Smooth muscle cell (in vitro differentiated cells): ENCODE measurements around the gene NOS3. TPM values are rescaled to one million over a fixed set of nuclear protein-coding genes. Genes with fewer than 3 reads are reported as not detected.

Experiments
- DNase-seq: peaks from one replicate; lab custom pipeline; 2025; ENCODE audit not compliant: unreplicated experiment; lab: John Stamatoyannopoulos, UW
- H2AFZ ChIP-seq: fragments of 200-600 bp; sonication (generic); 2 replicates; pipeline ENCODE4 v1.6.0; 2016; ENCODE audit warnings: antibody characterized with exemption, low read depth, mild to moderate bottlenecking
- H3F3A ChIP-seq: fragments of 200-600 bp; sonication (generic); 2 replicates; pipeline ENCODE4 v1.6.0; 2017; ENCODE audit warnings: antibody characterized with exemption, low read depth
- H3K27ac ChIP-seq: fragments of 200-600 bp; sonication (generic); 2 replicates; pipeline ENCODE4 v1.5.1; 2016; ENCODE audit warnings: low read depth, mild to moderate bottlenecking
- H3K27me3 ChIP-seq: fragments of 200-600 bp; sonication (generic); 2 replicates; pipeline ENCODE4 v1.6.1; 2016; ENCODE audit warnings: low read depth, mild to moderate bottlenecking
- H3K36me3 ChIP-seq: fragments of 200-600 bp; sonication (generic); 2 replicates; pipeline ENCODE4 v1.5.1; 2016; ENCODE audit warnings: low read depth
- H3K4me1 ChIP-seq: fragments of 200-600 bp; sonication (generic); 2 replicates; pipeline ENCODE4 v1.5.1; 2016; ENCODE audit warnings: low read depth
- H3K4me2 ChIP-seq: fragments of 200-600 bp; sonication (generic); 2 replicates; pipeline ENCODE4 v1.6.0; 2016; ENCODE audit warnings: mild to moderate bottlenecking
- H3K4me3 ChIP-seq: fragments of 200-600 bp; sonication (generic); 2 replicates; pipeline ENCODE4 v1.5.1; 2016; ENCODE audit warnings: mild to moderate bottlenecking
- H3K79me2 ChIP-seq: fragments of 200-600 bp; sonication (generic); 2 replicates; pipeline ENCODE4 v1.6.0; 2016; ENCODE audit warnings: low read depth, mild to moderate bottlenecking
- H3K9ac ChIP-seq: fragments of 200-600 bp; sonication (generic); 2 replicates; pipeline ENCODE4 v1.6.0; 2016; ENCODE audit warnings: low read depth
- H3K9me3 ChIP-seq: fragments of 200-600 bp; sonication (generic); replicated peaks from 2 replicates; pipeline ENCODE4 v1.5.1; 2016; ENCODE audit warnings: low read depth
- H4K20me1 ChIP-seq: fragments of 200-600 bp; sonication (generic); 2 replicates; pipeline ENCODE4 v1.6.0; 2016; ENCODE audit warnings: low read depth
- WGBS: methylation state at CpG from one replicate; pipeline ENCODE4 v1.1.7; 2016; ENCODE audit warnings: low lambda C conversion rate; 5-methylcytosine and 5-hydroxymethylcytosine counted together
- polyA plus RNA-seq: library from polyadenylated mRNA; unstranded; fragments of >200 nt; fragmentation: Nextera tagmentation; extraction: Ambion mirVana; gene quantifications from 2 replicates; pipeline ENCODE4 v1.2.1, GENCODE V29; 2016
- total RNA-seq: library from RNA; depleted of rRNA; stranded (reverse); fragments of >200 nt; gene quantifications from 2 replicates; pipeline ENCODE4 v1.2.3, GENCODE V29; 2014
- TF ChIP-seq, protein P1 (sequence below): fragments of 200-600 bp; sonication (generic); IDR thresholded peaks from 2 replicates; pipeline ENCODE4 v1.5.1; 2017; ENCODE audit warnings: borderline replicate concordance, mild to moderate bottlenecking, antibody characterized with exemption; ENCODE audit not compliant: insufficient read depth, poor library complexity, severe bottlenecking

NOS3 gene
- total and polyA plus RNA-seq, 2 experiments from 2014 or later, result 3.4 to 11.7 TPM

DNA sequence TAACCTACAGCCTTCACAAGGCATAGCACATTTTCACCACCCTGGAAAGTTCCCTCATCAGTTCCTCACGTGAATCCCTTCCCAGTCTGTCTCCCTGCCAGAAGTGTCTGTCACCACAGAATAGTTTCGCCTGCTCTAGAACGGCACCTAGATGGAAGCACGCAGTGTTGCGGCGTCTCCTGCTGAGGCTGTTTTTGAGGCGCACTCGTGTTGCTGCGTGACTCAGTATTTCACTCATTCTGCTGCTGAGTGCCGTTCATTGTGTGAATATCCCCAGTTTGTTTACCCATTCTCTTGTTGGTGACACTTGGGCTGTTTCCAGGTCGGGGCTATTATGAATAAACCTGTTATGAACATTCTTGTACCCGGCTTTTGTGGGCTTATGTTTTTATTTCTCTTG, 12.8 kb downstream of the NOS3 start:
- H2AFZ ChIP-seq, result no peak overlapping the region
- peaks cover 3% of the 10 kb centered on the region for H3K4me1 ChIP-seq
- no peaks in the 10 kb centered on the region for H3K79me2 ChIP-seq
- no peaks in the 10 kb centered on the region for H3K27me3 ChIP-seq
- H3K4me3 ChIP-seq, result no peak overlapping the region
- WGBS, result 88% methylated on average over 12 of the region's 12 CpGs
- H3K9me3 ChIP-seq, result no peaks in the 10 kb centered on the region
- no peaks in the 10 kb centered on the region for H4K20me1 ChIP-seq
- no peaks in the 10 kb centered on the region for H3F3A ChIP-seq
- H3K36me3 ChIP-seq, result no peaks in the 10 kb centered on the region
- no peak overlapping the region for H3K27ac ChIP-seq
- no peak overlapping the region for H3K4me2 ChIP-seq
- DNase-seq, result no peak
- TF ChIP-seq, protein P1, sequence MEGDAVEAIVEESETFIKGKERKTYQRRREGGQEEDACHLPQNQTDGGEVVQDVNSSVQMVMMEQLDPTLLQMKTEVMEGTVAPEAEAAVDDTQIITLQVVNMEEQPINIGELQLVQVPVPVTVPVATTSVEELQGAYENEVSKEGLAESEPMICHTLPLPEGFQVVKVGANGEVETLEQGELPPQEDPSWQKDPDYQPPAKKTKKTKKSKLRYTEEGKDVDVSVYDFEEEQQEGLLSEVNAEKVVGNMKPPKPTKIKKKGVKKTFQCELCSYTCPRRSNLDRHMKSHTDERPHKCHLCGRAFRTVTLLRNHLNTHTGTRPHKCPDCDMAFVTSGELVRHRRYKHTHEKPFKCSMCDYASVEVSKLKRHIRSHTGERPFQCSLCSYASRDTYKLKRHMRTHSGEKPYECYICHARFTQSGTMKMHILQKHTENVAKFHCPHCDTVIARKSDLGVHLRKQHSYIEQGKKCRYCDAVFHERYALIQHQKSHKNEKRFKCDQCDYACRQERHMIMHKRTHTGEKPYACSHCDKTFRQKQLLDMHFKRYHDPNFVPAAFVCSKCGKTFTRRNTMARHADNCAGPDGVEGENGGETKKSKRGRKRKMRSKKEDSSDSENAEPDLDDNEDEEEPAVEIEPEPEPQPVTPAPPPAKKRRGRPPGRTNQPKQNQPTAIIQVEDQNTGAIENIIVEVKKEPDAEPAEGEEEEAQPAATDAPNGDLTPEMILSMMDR, result no peak
- no peak overlapping the region for H3K9ac ChIP-seq

DNA sequence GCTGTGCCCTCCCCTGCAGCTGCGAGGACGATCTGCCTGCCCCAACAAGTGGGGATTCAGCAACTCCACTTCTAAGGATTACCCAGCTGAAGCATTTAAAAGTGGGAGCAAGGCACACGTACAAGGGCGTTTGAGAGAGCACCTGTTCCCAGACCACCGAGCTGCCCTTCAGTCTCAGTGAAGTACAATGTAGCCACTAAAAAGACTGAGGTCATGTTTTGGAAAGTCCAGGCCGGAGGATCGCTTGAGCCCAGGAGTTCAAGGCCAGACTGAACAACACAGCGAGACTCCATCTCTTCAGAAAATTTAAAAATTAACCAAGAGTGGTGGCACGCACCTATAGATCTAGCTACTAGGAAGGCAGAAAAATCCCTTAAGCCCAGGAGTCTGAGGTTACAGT, 14.7 kb downstream of the NOS3 start:
- Histone ChIP-seq H3K4me2 (no peak overlapping the region), H3K9me3 (no peaks in the 10 kb centered on the region), H3K27me3 (no peaks in the 10 kb centered on the region), H3K4me1 (peaks cover 16% of the 10 kb centered on the region), H3F3A (peaks cover 2% of the 10 kb centered on the region), H3K36me3 (no peaks in the 10 kb centered on the region), H4K20me1 (no peaks in the 10 kb centered on the region), H3K9ac (no peak overlapping the region), H3K4me3 (no peak overlapping the region), H2AFZ (no peak overlapping the region), H3K27ac (no peak overlapping the region), H3K79me2 (no peaks in the 10 kb centered on the region)
- DNase-seq, result no peak
- TF ChIP-seq, protein P1, result no peak
- 93% methylated on average over 9 of the region's 9 CpGs for WGBS

DNA sequence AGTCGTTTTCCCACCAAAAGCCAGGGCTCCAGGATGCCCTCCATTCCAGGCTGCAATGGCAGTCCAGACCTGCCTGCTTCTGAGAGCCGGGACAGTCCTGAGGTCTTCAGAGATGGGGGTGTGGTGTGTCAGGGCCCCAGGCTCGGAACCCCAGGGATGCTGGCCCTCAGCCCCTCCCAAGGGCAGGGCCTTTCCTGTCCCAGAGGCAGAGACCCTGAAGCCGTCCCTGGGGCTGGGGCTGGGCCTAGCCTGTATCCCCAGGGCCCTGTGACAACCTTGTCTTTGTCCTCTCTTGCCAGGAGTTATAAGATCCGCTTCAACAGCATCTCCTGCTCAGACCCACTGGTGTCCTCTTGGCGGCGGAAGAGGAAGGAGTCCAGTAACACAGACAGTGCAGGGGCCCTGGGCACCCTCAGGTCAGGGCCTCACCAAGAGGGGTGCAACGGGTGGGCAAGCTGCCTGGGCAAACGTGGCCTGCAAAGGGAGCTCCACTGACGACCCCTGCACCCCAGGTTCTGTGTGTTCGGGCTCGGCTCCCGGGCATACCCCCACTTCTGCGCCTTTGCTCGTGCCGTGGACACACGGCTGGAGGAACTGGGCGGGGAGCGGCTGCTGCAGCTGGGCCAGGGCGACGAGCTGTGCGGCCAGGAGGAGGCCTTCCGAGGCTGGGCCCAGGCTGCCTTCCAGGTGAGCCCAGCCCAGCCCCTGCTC, 15.9 kb downstream of the NOS3 start:
- H3K4me1 ChIP-seq, result peaks cover 24% of the 10 kb centered on the region
- no peak overlapping the region for H3K9ac ChIP-seq
- TF ChIP-seq, protein P1, result no peak
- no peaks in the 10 kb centered on the region for H3K27me3 ChIP-seq
- H3F3A ChIP-seq, result peaks cover 6% of the 10 kb centered on the region
- 90% methylated on average over 23 of the region's 23 CpGs for WGBS
- H3K4me3 ChIP-seq, result no peak overlapping the region
- no peak overlapping the region for H2AFZ ChIP-seq
- no peak for DNase-seq
- H3K79me2 ChIP-seq, result no peaks in the 10 kb centered on the region
- no peaks in the 10 kb centered on the region for H3K9me3 ChIP-seq
- no peak overlapping the region for H3K27ac ChIP-seq
- H4K20me1 ChIP-seq, result no peaks in the 10 kb centered on the region
- no peaks in the 10 kb centered on the region for H3K36me3 ChIP-seq
- no peak overlapping the region for H3K4me2 ChIP-seq

DNA sequence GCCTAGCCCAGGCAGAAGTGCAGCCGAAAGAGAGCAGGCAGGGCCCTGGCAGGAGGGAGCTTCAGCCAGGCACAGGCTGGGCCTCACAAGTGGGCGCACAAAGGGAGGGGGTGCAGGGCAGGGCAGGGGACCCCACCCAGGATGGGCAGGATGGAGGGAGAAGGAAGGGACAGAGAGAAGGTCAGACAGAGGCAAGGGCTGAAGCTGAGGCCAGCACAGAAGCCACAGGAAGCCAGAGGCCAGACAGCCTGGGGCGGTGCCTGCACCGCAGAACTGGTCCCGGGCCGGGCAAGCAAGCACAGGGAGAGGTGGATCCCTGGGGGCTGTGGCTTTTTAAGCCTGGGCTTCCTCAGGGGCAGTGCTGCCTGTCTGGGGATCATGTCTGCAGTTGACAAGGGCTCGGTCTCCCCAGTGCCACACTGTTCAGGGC, 16.7 kb downstream of the NOS3 start:
- H3K36me3 ChIP-seq, result no peaks in the 10 kb centered on the region
- no peak for DNase-seq
- H2AFZ ChIP-seq, result no peak overlapping the region
- no peaks in the 10 kb centered on the region for H4K20me1 ChIP-seq
- H3K4me3 ChIP-seq, result no peak overlapping the region
- whole genome bisulfite sequencing, result 42% methylated on average over 7 of the region's 7 CpGs
- no peaks in the 10 kb centered on the region for H3K27me3 ChIP-seq
- H3K9ac ChIP-seq, result no peak overlapping the region
- peaks cover 6% of the 10 kb centered on the region for H3F3A ChIP-seq
- no peaks in the 10 kb centered on the region for H3K9me3 ChIP-seq
- peak overlapping the region; percentile 56 for H3K4me2 ChIP-seq
- TF ChIP-seq, protein P1, result no peak
- no peak overlapping the region for H3K27ac ChIP-seq
- no peaks in the 10 kb centered on the region for H3K79me2 ChIP-seq
- peaks cover 24% of the 10 kb centered on the region for H3K4me1 ChIP-seq
